ENCODE measurements around the gene ABCA10. TPM values are rescaled to one million over a fixed set of nuclear protein-coding genes. Genes with fewer than 3 reads are reported as not detected.

The ABCA10 gene
- polyA plus RNA-seq, 2 of the 4 experiments (the other 2 are of a cell fraction): 0.22 to 0.66 TPM

- POLR2A ChIA-PET: no interaction called here
- H3K4me3 ChIP-seq: no peak overlapping the region
- no peak overlapping the region for H3K27ac ChIP-seq
- TF ChIP-seq ELK1 (IDR thresholded peaks at IDR 0.05; ENCODE audit: low read depth, low read length) (no peak), EP300 (IDR thresholded peaks at IDR 0.05) (no peak), RNF2 (IDR thresholded peaks at IDR 0.05; ENCODE audit: borderline replicate concordance, low read depth) (no peak), POLR2A (IDR thresholded peaks at IDR 0.05; ENCODE audit: low read length) (no peak), CEBPB (IDR thresholded peaks at IDR 0.05) (no peak), BCL3 (IDR thresholded peaks at IDR 0.05) (no peak), KDM1A (IDR thresholded peaks at IDR 0.05; ENCODE audit: low read depth) (no peak), CHD4 (IDR thresholded peaks at IDR 0.05; ENCODE audit: borderline replicate concordance) (no peak), FOSL2 (IDR thresholded peaks at IDR 0.05) (no peak), FOSL2 (CRISPR knock-in tag; IDR thresholded peaks at IDR 0.05) (no peak), NFE2L2 (conservative IDR thresholded peaks at IDR 0.05; ENCODE audit: low read length) (no peak), HMGXB4 (CRISPR knock-in tag; IDR thresholded peaks at IDR 0.05; ENCODE audit: borderline replicate concordance) (no peak), POLR2AphosphoS2 (conservative IDR thresholded peaks at IDR 0.05; ENCODE audit: low read length) (no peak), SREBF2 (IDR thresholded peaks at IDR 0.05) (no peak)
- FAIRE-seq (no peak), ATAC-seq (no peak), DNase-seq (ENCODE audit: low read depth in 1 of 2, low spot score in 1 of 2) (no peak)
- H3K9me3 ChIP-seq: no peaks in the 10 kb centered on the region
- CTCF ChIA-PET: no interaction called here
- 2% methylated on average over 1 of the region's 1 CpG for WGBS (ENCODE audit: missing lambda C conversion rate)
- H3K4me1 ChIP-seq: no peaks in the 10 kb centered on the region
- H3K4me2 ChIP-seq: no peak overlapping the region
Measured at GRCh38 chr17:69220098-69220497, 8.5 kb downstream of the ABCA10 start.

GRCh38 chr17:69218986-69219385 is 9.6 kb downstream of the ABCA10 start:
- Histone ChIP-seq H3K4me2 (no peak overlapping the region), H3K4me1 (no peaks in the 10 kb centered on the region), H3K9me3 (no peaks in the 10 kb centered on the region), H3K4me3 (no peak overlapping the region), H3K27ac (no peak overlapping the region)
- DNase-seq (ENCODE audit: low read depth in 1 of 2, low spot score in 1 of 2) (no peak), FAIRE-seq (no peak), ATAC-seq (no peak)
- ChIA-PET CTCF (no interaction called here), POLR2A (no interaction called here)
- WGBS (ENCODE audit: missing lambda C conversion rate): 17% methylated on average over 3 of the region's 3 CpGs
- no peak for TF ChIP-seq HOXB5 (CRISPR knock-in tag; IDR thresholded peaks at IDR 0.05)

DNA sequence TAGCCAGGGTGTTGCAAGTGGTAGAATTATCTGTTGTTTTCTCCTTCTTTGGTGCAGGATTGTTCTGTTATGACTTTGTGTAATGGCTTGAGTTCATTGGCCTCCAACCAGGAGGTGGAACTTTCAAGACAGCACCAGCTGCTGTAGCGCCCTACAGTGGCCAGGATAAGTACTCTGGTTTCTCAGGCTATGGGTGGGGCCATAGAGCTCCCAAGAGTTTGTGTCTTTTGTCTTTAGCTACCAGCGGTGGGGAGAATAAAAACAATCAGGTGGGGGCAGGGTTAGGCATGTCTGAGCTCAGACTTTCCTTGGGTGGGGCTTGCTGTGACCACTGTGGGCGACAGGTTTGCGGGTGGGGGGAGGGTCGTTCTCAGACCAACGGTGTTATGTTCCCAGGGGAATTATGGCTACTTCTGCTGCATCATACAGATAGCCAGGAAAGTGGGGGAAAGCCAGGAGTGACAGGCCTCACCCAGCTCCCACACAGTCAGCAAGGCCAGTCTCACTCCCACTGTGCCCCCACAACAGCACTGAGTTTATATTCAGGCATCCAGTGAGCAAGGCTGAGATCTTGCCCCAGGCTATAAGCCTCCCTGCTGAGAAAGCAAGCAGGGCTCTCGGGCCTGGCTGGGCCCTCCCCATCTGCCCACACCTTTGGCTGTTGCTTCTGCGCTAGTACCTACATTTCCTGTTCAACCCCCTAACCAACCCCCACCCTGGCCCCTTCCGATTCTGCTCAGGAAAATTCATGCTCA is 15.4 kb downstream of the ABCA10 start:
- H3K27ac ChIP-seq: no peak overlapping the region
- DNase-seq (ENCODE audit: low read depth in 1 of 2, low spot score in 1 of 2) (peak in 1 of 2 experiments; percentile 13), FAIRE-seq (no peak), ATAC-seq (peak in 1 of 2 experiments; percentile 38; a peak in 1 of 6 replicates)
- no peak overlapping the region for H3K4me2 ChIP-seq
- no peaks in the 10 kb centered on the region for H3K4me1 ChIP-seq
- CTCF ChIA-PET: no interaction called here
- POLR2A ChIA-PET: no interaction called here
- no peaks in the 10 kb centered on the region for H3K9me3 ChIP-seq
- TF ChIP-seq MAFK (IDR thresholded peaks at IDR 0.05; ENCODE audit: partially characterized antibody): no peak
- no peak overlapping the region for H3K4me3 ChIP-seq
- WGBS (ENCODE audit: missing lambda C conversion rate): 67% methylated on average over 9 of the region's 9 CpGs

DNA sequence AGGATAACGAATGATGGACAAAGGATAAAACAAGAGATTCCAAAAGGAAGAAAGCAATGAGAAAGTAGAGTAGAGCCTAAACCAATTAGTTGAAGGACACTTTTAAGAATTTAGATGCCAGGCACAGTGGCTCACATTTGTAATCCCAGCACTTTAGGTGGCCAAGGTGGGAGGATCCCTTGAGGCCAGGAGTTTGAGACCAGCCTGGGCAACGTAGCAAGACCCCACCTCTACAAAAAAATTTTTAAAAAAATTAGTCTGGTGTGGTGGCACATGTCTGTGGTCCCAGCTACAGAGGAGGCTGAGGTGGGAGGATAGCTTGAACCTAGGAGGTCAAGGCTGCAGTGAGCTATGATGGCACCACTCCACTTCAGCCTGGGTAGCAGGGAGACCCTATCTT is 20.0 kb downstream of the ABCA10 start:
- DNase-seq (ENCODE audit: low read depth in 1 of 2, low spot score in 1 of 2): no peak

More for the DNA sequence above, 20.0 kb downstream of the ABCA10 start:
- 37% methylated on average over 2 of the region's 2 CpGs for WGBS (ENCODE audit: missing lambda C conversion rate)
- no peak overlapping the region for H3K4me2 ChIP-seq
- no peak for TF ChIP-seq HOXB13 (CRISPR knock-in tag; IDR thresholded peaks at IDR 0.05; ENCODE audit: low read depth)
- TF ChIP-seq NPAS2 (CRISPR knock-in tag; IDR thresholded peaks at IDR 0.05; ENCODE audit: borderline replicate concordance): no peak
- TF ChIP-seq TFCP2L1 (CRISPR knock-in tag; IDR thresholded peaks at IDR 0.05): no peak
- no peak for TF ChIP-seq BHLHE40 (IDR thresholded peaks at IDR 0.05; ENCODE audit: low read depth, low read length)
- no peak for TF ChIP-seq BCL3 (IDR thresholded peaks at IDR 0.05)
- no peak for TF ChIP-seq ZFP36 (IDR thresholded peaks at IDR 0.05; ENCODE audit: borderline replicate concordance, partially characterized antibody)
- TF ChIP-seq, protein P1, sequence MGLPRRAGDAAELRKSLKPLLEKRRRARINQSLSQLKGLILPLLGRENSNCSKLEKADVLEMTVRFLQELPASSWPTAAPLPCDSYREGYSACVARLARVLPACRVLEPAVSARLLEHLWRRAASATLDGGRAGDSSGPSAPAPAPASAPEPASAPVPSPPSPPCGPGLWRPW (IDR thresholded peaks at IDR 0.05): no peak
- TF ChIP-seq ELK1 (IDR thresholded peaks at IDR 0.05; ENCODE audit: low read depth, low read length): no peak
- TF ChIP-seq SREBF2 (IDR thresholded peaks at IDR 0.05): no peak
- POLR2A ChIA-PET: no interaction called here
- FAIRE-seq: no peak
- ATAC-seq: no peak
- no peak overlapping the region for H3K27ac ChIP-seq
- CTCF ChIA-PET: interaction anchor here (1.1 to 2.4 kb wide), 2 partner anchors 56 to 436 kb away, joined by 3 to 9 read pairs; no protein-coding TSS in a partner anchor
- no peaks in the 10 kb centered on the region for H3K4me1 ChIP-seq
- no peaks in the 10 kb centered on the region for H3K9me3 ChIP-seq
- no peak overlapping the region for H3K4me3 ChIP-seq
